MV-4-11 (cell line): ENCODE data around the gene TAB2.
A peak's percentile ranks its signal among the peaks of the same experiment; 100 is the strongest.
"Not testable (repeated sequence)": the region's sequence is repeated elsewhere in the genome, so short reads cannot be mapped to it uniquely, and the experiment has no call there.

Source experiments
- DNase-seq: peaks from one replicate; lab custom pipeline; 2025; lab: John Stamatoyannopoulos, UW

Gene TAB2

DNA sequence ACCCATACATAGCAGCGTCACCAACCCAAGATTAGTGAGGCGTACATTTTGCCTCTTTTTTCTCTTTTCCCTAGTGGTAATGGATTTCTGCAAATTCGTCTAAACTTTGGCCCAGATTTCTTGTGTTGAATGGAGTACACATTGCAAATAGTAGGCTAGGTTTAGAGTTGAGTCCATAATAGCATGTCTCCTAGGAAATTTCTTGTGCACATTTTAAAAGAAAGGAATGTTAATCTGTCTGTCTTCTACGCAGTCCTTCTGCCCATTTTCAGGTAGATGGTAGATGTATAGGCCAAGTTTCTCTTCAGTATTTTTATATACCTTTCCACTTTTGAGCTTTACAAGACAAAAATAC lies 15.7 kb downstream of the TAB2 start:
- DNase-seq = no peak

GRCh38 chr6:149334201-149334600 lies 16.7 kb downstream of the TAB2 start:
- no peak for DNase-seq

- no peak for DNase-seq
These were observed 17.2 kb downstream of the TAB2 start for GRCh38 chr6:149334682-149335160.

DNA sequence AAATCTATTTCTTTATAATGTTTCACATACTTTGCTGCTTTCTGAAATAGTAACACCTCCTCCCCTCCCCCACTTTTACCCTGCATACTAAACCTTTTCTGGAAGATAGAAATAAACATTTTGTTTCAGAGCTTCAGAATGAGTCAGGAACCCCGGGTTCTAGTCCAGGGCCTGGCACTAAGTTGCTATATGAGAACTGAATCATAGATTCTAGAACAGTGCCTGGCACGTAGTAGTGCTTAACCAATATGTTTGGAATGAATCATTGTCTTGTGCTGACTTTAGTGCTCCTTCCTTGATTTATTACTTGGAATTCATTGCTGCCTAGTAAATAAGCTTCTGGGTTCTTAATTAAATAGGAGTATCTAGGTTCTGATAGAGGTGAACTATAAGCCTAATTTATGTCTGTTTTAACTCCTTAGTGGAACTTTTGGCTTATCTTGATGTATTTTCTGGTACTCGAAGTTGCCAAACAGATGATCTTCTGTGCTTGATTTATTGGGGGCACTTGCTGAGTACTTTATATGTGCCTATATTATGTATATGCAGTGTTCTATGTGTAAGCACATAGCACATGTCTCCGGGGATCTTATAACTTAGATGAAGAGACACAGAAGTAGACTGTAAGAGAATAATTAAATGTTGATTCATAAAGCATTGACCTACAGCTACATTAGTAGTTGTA lies 18.6 kb downstream of the TAB2 start:
- peak; percentile 48 for DNase-seq

DNA sequence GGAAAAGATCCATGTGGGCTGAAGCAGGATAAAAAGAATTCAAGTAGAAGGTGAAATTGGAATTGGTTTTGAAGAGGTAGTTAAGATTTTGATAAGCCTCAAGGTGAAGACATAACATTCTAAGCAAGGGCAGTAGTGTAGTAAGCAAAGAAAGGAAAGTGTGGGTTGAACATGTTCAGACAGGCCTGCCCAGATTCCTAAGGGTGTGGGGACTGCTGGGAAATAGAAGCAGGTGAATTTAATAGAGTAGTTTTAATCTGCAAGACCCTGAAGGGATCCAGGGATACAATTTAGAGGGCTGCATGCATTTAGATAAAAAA lies 19.1 kb downstream of the TAB2 start:
- no peak for DNase-seq

DNA sequence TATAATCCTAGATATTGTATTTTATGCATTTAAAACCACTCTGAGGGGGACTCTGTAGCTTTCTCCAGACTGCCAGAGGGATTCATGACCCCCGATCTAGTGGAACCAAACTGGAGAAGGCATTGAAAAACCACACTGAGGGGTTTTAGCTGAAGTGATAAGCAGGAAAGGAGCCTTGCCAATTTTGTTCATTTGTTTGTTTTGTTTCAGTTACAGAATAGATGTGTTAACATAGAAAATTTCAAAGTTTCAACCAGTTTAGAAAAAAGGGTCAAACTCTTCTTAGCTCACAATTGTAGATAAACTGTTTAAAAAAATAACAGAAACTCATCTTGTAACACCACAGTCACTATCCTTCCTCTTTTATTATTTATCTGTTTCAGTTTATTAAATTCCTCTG lies 19.8 kb downstream of the TAB2 start:
- DNase-seq = peak; percentile 33

DNA sequence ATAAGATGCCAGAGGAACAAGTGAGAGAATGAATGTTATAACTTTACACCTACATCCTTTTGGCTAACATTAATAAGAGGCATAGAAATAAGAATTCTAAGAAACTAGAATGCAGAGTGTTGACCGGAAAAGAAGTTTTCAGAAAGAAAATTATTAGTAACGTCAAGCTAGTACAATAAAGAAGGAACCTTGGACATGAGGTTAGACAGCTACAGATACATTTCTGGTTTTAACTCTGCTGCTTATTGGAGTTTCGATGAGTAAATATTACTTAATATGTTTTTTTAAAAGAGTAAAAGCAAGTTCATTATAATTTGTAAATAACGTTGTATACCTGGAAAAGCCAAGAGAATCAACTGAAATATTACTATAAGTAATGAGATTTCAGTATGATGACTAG lies 22.7 kb downstream of the TAB2 start:
- no peak for DNase-seq

DNA sequence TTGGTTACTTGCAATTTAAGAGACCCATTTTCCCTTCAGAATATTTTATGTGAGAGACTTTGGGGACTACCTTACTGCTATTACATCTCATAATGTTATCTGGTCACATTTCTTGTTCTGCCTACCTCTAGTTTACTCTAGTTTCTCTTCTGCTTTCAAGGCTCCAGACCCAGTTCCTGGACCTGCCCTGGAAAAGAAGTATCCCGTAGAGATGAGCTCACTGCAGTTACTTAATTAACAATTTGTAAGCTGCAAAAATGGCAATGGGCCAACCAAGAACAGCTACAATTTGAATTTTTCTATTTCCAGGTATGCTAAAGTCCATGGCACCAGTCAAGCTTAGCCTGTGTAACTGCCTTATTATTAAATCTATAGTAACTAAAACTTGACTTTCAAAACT lies 25.0 kb downstream of the TAB2 start:
- peak; percentile 68 for DNase-seq

- DNase-seq = no peak
These were observed 26.0 kb downstream of the TAB2 start for GRCh38 chr6:149343501-149343900.

DNA sequence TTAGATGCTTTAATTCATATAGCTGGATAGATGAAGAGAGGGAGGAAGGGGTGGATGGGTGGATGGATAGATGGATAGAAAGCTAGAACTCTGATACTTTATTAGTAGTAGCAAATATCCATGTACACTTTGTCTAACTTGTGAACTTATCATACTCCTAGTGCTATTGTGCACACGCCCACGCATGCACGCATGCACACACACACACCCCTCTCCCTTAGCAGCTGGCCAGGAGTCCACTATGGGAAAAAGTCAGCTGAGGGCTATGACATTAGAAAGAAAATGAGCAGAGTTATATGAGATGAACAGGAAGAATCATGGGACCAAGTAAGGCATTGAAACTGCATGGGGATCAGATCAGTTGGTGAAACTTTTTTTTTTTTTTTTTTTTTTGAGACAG lies 28.6 kb downstream of the TAB2 start:
- no peak for DNase-seq

GRCh38 chr6:149347067-149347466 lies 29.6 kb downstream of the TAB2 start:
- peak; percentile 28 for DNase-seq

DNA sequence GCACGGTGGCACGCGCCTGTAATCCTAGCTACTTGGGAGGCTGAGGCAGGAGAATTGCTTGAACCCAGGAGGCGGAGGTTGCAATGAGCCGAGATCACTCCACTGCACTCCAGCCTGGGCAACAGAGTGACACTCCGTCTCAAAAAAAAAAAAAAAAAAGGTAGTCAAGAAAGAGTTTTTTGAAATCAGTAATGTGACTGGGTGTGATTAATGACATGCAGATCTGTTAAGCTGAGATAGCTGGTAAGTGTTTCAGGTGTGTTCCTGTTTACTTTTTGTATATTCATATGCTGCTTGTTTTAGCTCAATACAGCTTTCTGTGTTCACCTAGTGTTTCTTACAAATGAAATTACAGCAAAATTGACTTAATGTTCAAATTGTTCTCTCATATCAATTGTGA lies 31.8 kb downstream of the TAB2 start:
- DNase-seq = not testable (repeated sequence)

- DNase-seq = no peak
These were observed 36.5 kb downstream of the TAB2 start for GRCh38 chr6:149354009-149354408.

- no peak for DNase-seq
These were observed 38.7 kb downstream of the TAB2 start for GRCh38 chr6:149356081-149356750.

GRCh38 chr6:149357726-149358538 lies 40.4 kb downstream of the TAB2 start:
- peak; percentile 40 for DNase-seq

- DNase-seq = no peak
These were observed 41.9 kb downstream of the TAB2 start for GRCh38 chr6:149359440-149359839.

DNA sequence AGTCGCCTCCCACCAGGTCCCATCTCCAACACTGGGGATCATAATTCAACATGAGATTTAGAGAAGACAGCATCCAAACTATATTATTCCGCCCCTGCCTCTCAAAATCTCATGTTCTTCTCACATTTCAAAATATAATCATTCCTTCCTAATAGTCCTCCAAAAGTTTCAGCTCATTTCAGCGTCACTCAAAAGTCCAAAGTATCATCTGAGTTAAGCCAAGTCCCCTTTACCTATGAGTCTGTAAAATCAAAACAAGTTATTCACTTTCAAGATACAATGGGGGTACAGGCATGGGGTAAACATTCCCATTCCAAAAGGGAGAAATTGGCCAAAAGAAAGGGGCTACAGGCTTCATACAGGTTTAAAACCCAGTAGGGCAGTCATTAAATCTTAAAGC lies 43.0 kb downstream of the TAB2 start:
- no peak for DNase-seq

DNA sequence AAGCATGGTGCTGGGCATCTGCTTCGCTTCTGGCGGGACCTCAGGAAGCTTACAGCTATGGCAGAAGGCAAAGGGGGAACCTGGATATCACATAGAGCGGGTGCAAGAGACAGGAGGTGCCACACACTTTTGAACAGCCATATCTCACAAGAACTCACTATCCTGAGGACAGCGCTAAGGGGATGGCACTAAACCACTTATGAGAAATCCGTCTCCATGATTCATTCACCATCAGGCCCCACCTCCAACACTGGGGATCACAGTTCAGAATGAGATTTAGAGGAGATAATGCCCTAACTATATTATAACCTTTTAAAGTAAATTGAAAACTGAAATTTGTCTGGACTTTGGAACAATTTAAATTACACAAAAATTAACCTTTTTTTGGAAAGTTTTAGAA lies 44.8 kb downstream of the TAB2 start:
- no peak for DNase-seq

DNA sequence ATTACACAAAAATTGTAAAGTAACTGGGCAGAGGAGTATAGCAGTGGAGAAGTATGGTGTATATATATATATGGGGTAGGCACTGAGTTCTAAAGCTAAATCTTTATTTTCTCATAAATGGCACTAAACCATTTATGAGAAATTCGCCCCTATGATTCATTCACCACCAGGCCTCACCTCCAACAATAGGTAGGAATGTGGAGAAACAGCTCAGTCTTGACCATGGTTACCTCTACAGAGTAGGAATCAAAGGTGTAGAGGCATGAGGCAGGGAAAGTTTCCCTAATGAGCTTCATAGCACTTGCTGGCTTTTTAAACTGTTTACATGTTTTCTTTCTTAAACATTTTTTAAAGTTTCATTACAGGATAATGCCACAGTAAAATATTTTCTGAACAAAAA lies 45.6 kb downstream of the TAB2 start:
- no peak for DNase-seq

DNA sequence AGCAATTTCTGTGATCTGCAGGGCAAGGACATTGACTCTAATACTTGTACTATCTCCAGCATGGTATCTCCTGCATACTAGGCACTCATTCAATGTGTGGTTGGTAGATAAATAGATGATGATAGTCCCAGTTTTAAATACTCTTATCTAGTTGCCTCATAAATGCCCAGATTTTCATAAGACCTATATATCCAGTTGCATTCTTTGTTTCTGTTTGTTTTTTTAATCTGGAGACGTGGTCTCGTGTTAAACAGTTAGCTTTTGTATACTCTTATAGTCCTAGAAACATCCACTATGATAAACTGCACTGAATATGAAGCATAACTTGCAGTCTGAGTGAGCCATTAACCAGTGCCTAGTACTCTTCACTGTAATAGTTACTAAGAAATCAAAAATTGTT lies 47.0 kb downstream of the TAB2 start:
- no peak for DNase-seq

DNA sequence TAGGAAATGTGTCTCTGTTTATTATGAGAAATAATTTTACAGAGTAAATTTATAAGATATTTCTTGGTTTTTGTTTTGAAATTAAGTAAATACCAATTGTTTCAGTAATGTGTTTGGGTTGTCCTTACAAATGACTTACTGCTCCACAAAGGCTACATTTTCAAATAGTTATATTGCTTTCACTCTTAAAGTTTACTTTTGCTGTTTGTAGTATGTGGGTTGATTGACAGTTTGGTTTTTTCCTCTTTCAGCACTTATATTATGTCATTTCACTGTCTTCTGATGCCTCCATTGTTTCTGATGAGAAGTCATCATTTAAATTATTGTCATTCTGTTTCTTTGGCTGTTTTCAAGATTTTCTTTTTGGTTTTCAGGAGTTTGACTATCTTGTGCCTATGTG lies 47.7 kb downstream of the TAB2 start:
- no peak for DNase-seq

GRCh38 chr6:149366267-149366921 lies 48.9 kb downstream of the TAB2 start:
- no peak for DNase-seq

- DNase-seq = no peak
These were observed 50.6 kb downstream of the TAB2 start for GRCh38 chr6:149368065-149368464.
